Thyroid gland (tissue), 4 donors: Measurements from ENCODE around the gene UBTD1. TPM values are rescaled to one million over a fixed set of nuclear protein-coding genes. Genes with fewer than 3 reads are reported as not detected.

Experiments
- DNase-seq, 2 donors: peaks; one replicate each; pipeline ENCODE4 v3.0.0-alpha.2; 2019
- H3K27ac ChIP-seq, 3 donors: fragments of 200-600 bp; sonication (generic); 1 replicate in 2 of 3; 2 replicates in 1 of 3; pipeline ENCODE4 v1.5.1; 2016 to 2019; ENCODE audit warnings: mild to moderate bottlenecking in 1 of 3, moderate library complexity in 1 of 3
- H3K27me3 ChIP-seq: fragments of 200-600 bp; sonication (generic); one replicate; pipeline ENCODE4 v1.5.1; 2019
- H3K36me3 ChIP-seq, 2 donors: fragments of 200-600 bp; sonication (generic); one replicate each; pipeline ENCODE4 v1.5.1; 2016 to 2019
- H3K4me1 ChIP-seq, 2 donors: fragments of 200-600 bp; sonication (generic); one replicate each; pipeline ENCODE4 v1.5.1; 2017 to 2019
- H3K4me3 ChIP-seq, 3 donors: fragments of 200-600 bp; sonication (generic); replicated peaks in 1 of 3; 1 replicate in 2 of 3; 2 replicates in 1 of 3; pipeline ENCODE4 v1.5.1; 2016; ENCODE audit warnings: mild to moderate bottlenecking in 1 of 3
- H3K9me3 ChIP-seq: fragments of 200-600 bp; sonication (generic); one replicate; pipeline ENCODE4 v1.5.1; 2017
- CTCF ChIP-seq, 6 experiments: fragments of 200-600 bp in 3 of 6; fragments of 450-650 bp in 3 of 6; sonication (generic) in 3 of 6; IDR thresholded peaks; one replicate each; pipeline ENCODE4 v1.5.1; 2016 to 2019; ENCODE audit warnings: antibody characterized with exemption in 6 of 6, mild to moderate bottlenecking in 2 of 6, inconsistent platforms in 1 of 6, moderate library complexity in 1 of 6
- POLR2A ChIP-seq, 2 donors: fragments of 450-650 bp; IDR thresholded peaks; one replicate each; pipeline ENCODE4 v1.6.1; 2017; ENCODE audit warnings: antibody characterized with exemption in 2 of 2, mild to moderate bottlenecking in 2 of 2, moderate library complexity in 1 of 2
- WGBS, 2 donors: methylation state at CpG; one replicate each; pipeline ENCODE4 v1.1.5; 2017; 5-methylcytosine and 5-hydroxymethylcytosine counted together
- intact Hi-C: fragments of 100-400 bp; cut with DNase I; formaldehyde crosslinking; loops from one replicate; pipeline ENCODE4 v1.15.1; 2023
- total RNA-seq, 4 donors: library from RNA; depleted of rRNA; stranded (reverse); fragments of >200 nt; gene quantifications; one replicate each; pipeline ENCODE4 v1.2.3, GENCODE V29; 2016

Gene UBTD1
- total RNA-seq, 4 donors from 2014 or later: 7.8 to 27.8 (median 20.0) TPM

DNA sequence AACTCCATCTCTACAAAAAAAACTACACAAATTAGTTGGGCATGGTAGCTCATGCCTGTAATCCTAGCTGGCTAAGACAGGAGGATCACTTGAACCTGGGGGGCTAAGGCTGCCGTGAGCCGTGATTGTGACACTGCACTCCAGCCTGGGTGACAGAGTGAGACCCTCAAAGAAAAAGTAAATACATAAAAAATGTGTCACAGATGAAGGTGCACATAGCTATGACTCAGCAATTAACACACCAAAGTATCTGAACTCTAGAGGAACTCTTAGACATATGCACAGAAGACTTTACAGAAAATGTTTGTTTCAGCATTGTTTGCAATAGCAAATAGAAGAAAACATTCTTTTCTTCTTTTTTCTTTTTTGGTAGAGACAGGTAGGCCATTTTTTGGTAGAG is 99.1 kb downstream of the UBTD1 start:
- Histone ChIP-seq H3K4me1 (peaks cover 0 to 15% of the 10 kb centered on the region in 2 donors), H3K4me3 (no peak overlapping the region), H3K27ac (peak overlapping the region in 2 of 3 donors; percentile 17 to 37), H3K27me3 (no peaks in the 10 kb centered on the region), H3K9me3 (no peaks in the 10 kb centered on the region), H3K36me3 (no peaks in the 10 kb centered on the region)
- DNase-seq: no peak
- WGBS, 2 donors: 86 to 90% methylated on average over 2 of the region's 2 CpGs
- TF ChIP-seq CTCF (IDR thresholded peaks at IDR 0.05): no peak
- TF ChIP-seq POLR2A (IDR thresholded peaks at IDR 0.05): no peak
- intact Hi-C loops: no loop called here

- H3K9me3 ChIP-seq: no peaks in the 10 kb centered on the region
Measured at GRCh38 chr10:97598407-97599271, 99.9 kb downstream of the UBTD1 start.

GRCh38 chr10:97599272-97599619 is 100.5 kb downstream of the UBTD1 start:
- no peak overlapping the region for H3K27ac ChIP-seq
- no peaks in the 10 kb centered on the region for H3K27me3 ChIP-seq
- intact Hi-C loops: no loop called here
- 87 to 88% methylated on average over 6 of the region's 6 CpGs for WGBS, 2 donors
- peaks cover 0 to 15% of the 10 kb centered on the region in 2 donors for H3K4me1 ChIP-seq
- no peak for DNase-seq
- H3K4me3 ChIP-seq: no peak overlapping the region
- H3K36me3 ChIP-seq: no peaks in the 10 kb centered on the region
- no peak for TF ChIP-seq POLR2A (IDR thresholded peaks at IDR 0.05)
- TF ChIP-seq CTCF (IDR thresholded peaks at IDR 0.05): no peak
- no peaks in the 10 kb centered on the region for H3K9me3 ChIP-seq

More at GRCh38 chr10:97598407-97599271, 99.9 kb downstream of the UBTD1 start:
- intact Hi-C loops: no loop called here
- no peak for TF ChIP-seq POLR2A (IDR thresholded peaks at IDR 0.05)
- no peak for TF ChIP-seq CTCF (IDR thresholded peaks at IDR 0.05)
- no peak for DNase-seq
- no peaks in the 10 kb centered on the region for H3K36me3 ChIP-seq
- 90 to 95% methylated on average over 19 of the region's 19 CpGs for WGBS, 2 donors
- no peak overlapping the region for H3K4me3 ChIP-seq
- no peak overlapping the region for H3K27ac ChIP-seq
- H3K4me1 ChIP-seq: peaks cover 0 to 15% of the 10 kb centered on the region in 2 donors
- H3K27me3 ChIP-seq: no peaks in the 10 kb centered on the region

DNA sequence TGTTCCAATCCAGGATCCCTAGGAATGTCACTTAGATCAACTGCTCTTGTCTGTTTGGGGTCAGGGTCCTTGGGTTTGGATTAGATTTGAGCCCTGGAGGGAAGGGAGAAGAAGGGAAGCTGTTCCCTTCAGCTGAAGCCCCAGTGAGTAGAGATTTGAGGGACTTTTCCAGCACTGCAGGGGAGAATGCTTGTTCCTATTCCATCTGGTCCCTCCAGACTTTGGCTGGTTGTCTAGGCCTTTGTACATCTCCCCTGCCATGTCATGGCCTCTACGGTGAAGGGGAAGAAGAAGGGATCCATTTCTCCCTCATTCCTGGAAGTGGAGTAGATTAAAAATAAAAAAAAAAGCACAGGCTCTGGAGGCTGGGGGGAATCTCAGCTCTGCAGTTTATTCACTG is 101.9 kb downstream of the UBTD1 start:
- Histone ChIP-seq H3K36me3 (no peaks in the 10 kb centered on the region), H3K4me1 (peaks cover 0 to 12% of the 10 kb centered on the region in 2 donors), H3K9me3 (no peaks in the 10 kb centered on the region), H3K27ac (no peak overlapping the region), H3K27me3 (no peaks in the 10 kb centered on the region), H3K4me3 (no peak overlapping the region)
- no peak for DNase-seq
- intact Hi-C loops: no loop called here
- TF ChIP-seq CTCF (IDR thresholded peaks at IDR 0.05) (no peak), POLR2A (IDR thresholded peaks at IDR 0.05) (no peak)
- WGBS, 2 donors: 82 to 90% methylated on average over 1 of the region's 1 CpG
